ENCODE results near the gene PLA2G4F.

Gene PLA2G4F

DNA sequence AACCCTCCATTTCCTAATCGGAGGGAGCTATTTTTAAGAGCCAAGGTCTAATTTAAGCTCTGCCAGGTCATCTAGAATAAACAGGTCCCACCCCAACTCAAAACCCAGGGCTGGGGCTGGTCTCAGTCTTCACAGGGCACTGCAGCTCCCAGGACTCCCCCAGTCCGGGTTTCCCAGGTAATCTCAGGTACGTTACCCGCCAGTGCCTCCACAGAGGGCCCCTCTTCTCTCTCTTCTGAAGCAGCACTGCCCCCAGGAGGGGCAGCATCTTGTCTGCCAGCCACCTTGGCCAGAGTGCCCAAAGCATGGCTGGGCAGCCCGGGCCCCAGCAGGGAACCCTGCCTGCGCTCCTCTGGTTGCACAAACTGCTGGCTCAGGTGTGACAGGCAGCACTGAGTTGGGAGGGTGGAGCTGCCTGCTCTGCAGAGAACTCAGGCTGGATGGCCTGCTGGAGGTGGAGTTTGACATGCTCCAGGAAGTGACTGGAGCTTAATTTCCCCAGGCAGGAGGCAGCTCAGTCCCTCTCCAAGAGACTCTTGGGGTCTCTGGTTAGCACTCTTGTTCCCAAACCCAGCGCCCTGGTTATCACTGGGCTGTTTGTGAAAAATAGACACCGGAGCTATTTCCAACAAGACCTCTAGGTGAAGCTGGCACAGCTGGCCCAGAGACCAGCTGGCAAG, at the start of gene PLA2G4F:
Gene PLA2G4F (minus strand): TSS at position 394 of the 680 bp plus-strand sequence. CDS start 87 bp downstream, at position 307.
- DNase-seq (ENCODE audit: low spot score) = no peak

DNA sequence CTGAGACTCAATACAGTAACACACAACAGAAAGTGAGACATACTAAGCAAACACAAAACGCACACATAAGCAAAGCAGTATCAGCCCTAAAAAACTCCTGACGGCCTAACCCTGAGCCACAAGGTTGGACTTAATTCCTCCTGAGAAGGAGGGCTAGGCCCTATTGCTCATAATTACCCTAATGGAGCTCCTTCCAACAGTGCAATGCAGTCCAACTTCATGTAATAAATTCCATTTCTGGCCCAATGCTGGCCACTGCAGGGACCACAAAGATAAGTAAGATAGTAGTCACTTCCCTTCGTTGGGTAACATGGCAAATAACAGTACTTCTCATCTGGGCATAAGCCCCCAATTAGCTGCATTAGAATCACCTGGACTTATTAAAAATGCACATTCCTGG, 47.5 kb upstream of the PLA2G4F start:
- no peak for DNase-seq (ENCODE audit: low spot score)

DNA sequence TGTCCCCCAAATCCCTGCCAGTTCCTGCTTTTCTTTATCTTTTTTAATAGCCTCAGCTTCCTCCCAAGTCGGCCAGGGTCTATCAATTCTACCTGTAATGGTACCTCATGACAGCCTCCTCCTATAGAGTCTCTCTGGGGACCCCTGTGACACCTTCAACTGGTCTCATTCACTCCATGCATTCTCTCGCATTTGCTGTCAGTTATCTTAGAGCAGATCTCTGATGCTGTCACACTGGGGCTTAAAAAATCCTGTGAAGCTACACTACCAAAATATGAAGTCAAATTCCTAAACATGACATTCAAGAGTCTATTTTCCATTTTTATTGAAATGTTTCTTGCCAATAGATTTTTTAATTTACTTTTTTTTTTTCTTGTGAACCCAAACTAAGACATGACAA, 46.2 kb upstream of the PLA2G4F start:
- no peak for DNase-seq (ENCODE audit: low spot score)

GRCh38 chr15:42201801-42202200, 45.4 kb upstream of the PLA2G4F start:
- no peak for DNase-seq (ENCODE audit: low spot score)

DNA sequence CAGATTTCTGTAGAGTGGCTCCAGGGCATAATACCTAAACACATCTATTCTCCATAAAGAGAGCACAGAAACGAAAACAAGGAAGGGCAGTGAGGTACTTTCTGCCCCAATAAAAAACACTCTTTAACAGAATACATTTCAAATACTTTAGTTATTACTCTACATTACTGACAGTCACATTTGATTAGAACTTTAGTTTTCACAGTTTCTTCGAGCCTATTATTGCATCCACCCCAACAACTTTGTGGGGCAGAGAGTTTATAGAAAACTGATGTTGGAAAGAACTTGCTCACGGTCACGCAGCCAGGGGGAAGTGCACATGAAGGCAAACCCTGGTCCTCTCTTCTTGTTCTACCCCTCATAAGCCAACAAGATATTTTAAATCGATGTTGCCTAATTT, 42.7 kb upstream of the PLA2G4F start:
- no peak for DNase-seq (ENCODE audit: low spot score)

DNA sequence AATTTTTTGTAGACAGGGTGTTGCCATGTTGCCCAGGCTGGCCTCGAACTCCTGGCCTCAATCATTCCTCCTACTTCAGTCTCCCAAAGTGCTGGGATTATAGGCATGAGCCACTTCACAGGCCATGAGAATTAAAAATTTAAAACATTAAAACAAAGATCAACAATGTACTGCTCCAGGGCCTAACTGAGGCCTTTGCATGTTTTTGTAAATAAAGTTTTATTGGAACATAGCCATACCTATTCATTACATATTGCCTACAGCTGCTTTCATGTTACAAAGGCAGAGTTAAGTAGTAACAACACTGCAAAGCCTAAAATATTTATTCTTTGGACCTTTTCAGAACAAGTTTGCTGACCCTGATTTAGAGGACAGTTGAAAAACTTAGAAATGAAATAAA, 42.1 kb upstream of the PLA2G4F start:
- no peak for DNase-seq (ENCODE audit: low spot score)

GRCh38 chr15:42194513-42194912, 38.1 kb upstream of the PLA2G4F start:
- no peak for DNase-seq (ENCODE audit: low spot score)

DNA sequence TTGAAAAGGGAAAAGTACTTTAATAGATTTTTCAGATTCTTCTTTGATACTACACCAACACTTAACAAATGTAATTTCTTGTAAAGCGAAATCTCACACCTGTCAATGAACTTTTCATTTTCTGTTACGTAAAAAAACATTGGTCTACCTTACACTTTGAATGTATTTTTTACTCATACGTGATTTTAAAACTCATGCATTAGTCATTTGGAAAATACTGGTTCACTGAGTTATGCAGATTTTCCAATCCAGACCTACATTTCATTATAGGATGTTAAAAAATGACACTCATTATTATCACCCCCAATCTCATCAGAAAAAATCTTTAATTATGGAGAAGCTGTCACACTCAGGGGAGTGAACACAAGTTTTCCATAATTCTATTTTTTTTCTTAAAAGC, 36.9 kb upstream of the PLA2G4F start:
- DNase-seq (ENCODE audit: low spot score) = no peak

DNA sequence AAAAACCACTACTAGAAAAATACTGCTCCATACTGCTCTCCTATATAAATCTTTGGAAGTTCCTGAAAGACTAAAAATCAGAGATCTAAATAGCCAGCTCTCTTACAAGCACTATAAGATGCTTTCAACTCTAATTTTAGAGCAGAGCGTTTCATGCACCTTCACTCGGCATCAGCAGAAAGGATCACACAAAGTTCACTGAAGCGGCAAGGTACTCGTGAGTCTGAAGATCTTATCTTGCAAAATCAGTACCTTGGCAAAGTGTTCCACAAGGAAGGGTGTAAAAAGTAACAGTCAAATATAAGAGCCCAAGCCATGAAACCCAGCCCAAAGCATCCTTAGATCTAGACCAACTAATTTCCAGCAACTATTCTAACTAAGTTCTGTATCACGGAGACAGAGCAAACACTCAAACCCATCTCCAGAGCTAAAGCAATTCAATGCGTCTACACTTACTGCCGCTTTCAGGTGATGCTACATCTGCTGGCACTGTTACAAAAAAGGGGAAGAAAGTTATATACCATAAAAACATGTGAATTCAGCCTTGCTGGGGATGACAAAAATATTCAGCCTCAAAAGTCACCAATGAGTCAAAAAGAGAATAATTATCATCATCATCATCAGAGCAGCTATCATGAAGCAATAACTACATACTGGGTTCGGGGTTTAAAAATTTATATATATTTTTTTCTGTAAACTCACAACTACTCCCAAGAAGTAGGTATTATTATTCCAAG, 35.3 kb upstream of the PLA2G4F start:
- DNase-seq (ENCODE audit: low spot score) = no peak

- no peak for DNase-seq (ENCODE audit: low spot score)
Measured at GRCh38 chr15:42190370-42190769, 33.9 kb upstream of the PLA2G4F start.

GRCh38 chr15:42185801-42186200, 29.4 kb upstream of the PLA2G4F start:
- DNase-seq (ENCODE audit: low spot score) = no peak

DNA sequence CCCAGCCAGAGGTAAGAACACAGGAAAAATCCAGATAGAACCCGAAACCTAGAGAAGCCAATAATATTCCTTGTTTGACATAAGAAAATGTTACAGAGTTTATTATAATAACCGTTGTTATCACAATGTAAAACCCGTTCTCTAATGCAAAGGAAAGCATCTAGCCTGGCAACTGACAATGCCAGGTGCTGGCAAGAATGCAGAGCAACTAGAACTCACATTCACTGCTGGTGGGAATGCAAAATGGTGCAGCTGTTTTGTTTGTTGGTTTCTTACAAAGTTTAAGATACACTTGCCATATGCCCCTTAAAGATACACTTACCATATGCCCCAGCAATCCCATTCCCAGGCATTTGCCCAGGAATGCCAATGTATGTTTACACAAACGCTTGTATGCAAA, 28.3 kb upstream of the PLA2G4F start:
- no peak for DNase-seq (ENCODE audit: low spot score)

GRCh38 chr15:42184296-42184695, 27.9 kb upstream of the PLA2G4F start:
- DNase-seq (ENCODE audit: low spot score) = no peak

GRCh38 chr15:42182961-42183360, 26.5 kb upstream of the PLA2G4F start:
- no peak for DNase-seq (ENCODE audit: low spot score)

DNA sequence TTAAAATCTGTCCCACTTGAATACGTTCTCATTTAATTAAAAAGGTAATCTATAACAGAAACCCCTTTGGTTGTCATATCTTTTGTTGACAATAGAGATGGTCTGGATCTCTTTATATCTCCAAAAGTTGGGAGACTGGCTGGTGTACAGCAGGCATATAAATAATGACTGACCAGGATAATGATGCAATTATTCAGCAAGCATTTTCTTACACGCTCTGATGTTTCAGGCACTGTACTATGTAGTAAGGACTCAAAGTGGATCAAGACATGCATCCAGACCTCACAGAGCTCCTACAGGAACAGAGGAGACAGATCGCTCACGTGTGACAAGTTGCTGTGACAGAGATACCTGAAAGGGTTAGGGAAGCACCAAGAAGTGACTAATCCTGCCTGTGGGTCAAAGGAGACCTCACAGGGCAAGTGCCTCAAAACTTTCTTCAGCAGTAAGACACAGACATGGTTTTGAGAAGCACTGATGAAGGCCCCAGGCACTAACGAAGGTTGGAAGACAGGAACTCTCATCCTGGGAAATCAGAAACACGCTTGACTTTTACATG, 26.0 kb upstream of the PLA2G4F start:
- no peak for DNase-seq (ENCODE audit: low spot score)

DNA sequence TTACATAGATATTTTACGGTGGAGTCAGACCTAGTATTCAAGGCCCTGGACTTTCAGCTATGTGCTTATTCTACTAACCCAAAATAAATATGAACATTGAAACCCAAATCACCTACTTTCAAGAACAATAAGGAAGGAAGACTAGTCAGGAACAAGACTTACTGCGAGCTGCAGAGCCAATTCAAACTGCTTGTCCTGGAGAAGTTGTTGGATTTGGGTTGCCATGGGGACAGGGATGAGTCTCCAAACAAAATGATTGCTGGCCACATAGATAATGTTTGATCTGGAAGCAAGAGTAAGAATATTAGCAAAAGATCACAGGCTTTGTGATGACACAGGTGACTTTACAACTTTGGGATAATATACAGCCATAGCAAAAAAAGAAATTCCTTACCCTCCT, 21.6 kb upstream of the PLA2G4F start:
- no peak for DNase-seq (ENCODE audit: low spot score)

- no peak for DNase-seq (ENCODE audit: low spot score)
Measured at GRCh38 chr15:42175671-42176070, 19.2 kb upstream of the PLA2G4F start.

- no peak for DNase-seq (ENCODE audit: low spot score)
Measured at GRCh38 chr15:42172475-42172874, 16.0 kb upstream of the PLA2G4F start.

DNA sequence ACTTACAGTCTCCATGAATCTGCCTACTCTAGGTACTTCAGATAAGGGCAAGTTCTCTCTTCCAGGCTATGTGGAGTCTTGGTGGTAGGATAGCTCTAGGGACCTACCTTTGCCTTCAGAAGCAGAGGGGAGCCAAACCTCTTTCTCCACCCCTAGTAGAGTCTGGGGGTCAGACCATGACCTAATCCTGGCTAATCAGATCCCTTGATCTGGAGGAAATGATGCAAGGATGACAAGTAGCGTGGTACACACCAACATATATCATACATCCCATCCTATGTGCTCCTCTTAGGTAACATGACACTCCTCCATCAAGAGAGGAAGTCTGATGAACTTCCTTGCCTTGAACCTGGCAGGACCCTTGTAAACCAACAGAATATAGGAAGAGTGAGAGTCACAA, 15.4 kb upstream of the PLA2G4F start:
- no peak for DNase-seq (ENCODE audit: low spot score)

DNA sequence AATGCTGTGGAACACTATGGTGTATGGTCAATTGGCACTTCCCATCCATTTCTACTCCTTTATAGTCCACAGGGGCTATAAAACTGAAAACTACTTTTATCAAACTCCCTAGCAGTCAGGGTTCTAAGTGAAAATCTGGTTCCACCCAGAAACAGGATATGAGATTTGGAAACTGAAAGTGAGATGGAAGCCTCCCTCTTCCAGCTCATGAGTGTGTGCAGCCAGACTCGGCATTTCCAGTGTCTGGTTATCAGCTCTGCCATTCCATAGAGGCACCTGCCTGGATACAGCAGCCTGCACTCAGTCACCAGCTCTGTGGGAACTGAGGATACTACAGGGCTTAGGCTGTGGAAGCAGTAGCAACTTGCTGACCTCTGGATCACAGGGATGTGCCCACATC, 14.7 kb upstream of the PLA2G4F start:
- DNase-seq (ENCODE audit: low spot score) = peak; percentile 6

- no peak for DNase-seq (ENCODE audit: low spot score)
Measured at GRCh38 chr15:42166225-42166940, 9.9 kb upstream of the PLA2G4F start.

- no peak for DNase-seq (ENCODE audit: low spot score)
Measured at GRCh38 chr15:42165106-42165505, 8.7 kb upstream of the PLA2G4F start.

All from CD4-positive, alpha-beta T cell treated with Interleukin-15 for 4 hours (primary cell).